Activated T-helper 1 cell treated with Interleukin-2 at 50 U/mL for 16 hours (primary cell): Measurements from ENCODE around the gene CNTNAP2.

Source experiments
- DNase-seq: peaks from one replicate; pipeline ENCODE4 v3.0.0-alpha.2; 2020; ENCODE audit warnings: low read depth

CNTNAP2 gene

DNA sequence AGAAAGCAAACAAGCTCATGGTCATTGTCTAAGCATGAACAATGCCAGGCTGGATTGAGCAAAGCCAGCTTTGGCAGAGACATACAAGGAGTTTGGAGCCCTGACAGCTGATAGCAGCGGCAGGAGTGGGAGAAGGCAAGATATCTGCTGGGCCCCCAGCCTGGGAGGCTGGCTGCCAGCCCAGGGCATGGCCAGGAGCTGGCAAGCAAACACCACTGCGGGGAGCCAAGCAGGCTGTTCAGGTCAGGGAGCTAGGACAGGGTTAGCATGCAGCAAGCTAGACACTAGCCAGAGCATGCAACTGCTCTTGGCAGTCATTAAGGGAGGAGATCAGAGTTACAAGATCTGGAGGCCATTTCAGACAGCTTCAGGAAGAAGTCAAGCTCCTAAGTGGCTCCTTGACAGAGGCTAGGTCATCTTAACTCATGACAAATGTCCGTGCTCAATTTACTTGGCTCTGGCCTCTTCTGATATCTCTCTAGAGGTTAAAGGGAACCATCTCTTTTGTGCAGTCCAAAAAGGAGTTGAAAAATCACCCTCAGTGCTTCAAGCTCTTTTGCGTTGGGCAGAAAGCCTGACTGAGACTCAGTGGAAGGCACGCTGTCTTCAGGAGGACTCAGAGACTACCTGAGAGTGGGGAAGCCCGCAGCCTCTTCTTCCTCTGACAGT is 2037.1 kb downstream of the CNTNAP2 start:
- DNase-seq: no peak

DNA sequence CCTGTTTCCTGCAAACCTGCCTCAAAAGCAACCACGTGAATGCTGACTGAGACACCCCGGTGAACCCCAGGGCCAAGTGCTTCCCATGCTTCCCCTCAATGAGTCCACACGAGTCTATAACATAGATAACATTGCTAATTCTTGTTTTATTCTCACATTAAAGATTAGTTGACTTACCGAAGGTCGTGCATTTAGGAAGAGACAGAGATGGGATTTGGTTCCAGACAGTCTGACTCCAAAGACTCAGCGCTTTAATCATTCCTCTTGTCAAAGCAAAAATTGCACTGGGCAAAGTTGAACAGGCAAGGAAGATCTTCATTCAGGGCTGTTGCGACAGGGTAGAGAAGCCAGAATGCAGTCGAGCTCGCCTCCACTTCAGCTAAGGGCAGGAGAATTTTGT is 2038.4 kb downstream of the CNTNAP2 start:
- no peak for DNase-seq

DNA sequence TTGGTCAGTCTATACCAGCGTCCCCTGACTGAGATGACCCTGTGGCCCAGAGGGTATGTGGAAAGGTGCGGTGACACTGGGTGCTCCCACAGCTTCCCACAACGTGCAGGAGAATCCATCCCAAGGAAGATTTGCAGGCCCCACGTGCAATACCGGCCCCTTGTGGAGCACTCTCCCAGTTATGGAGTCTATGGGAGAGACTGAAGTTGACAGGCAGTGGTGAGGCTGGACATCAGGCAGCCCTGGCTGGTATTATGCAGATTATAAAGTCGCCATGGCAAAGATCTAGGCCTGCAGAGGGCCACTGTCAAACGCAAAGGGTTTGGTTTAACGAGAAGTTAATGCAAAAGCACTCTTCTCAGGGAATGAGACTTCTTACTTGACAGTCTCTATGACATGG is 2039.2 kb downstream of the CNTNAP2 start:
- no peak for DNase-seq

DNA sequence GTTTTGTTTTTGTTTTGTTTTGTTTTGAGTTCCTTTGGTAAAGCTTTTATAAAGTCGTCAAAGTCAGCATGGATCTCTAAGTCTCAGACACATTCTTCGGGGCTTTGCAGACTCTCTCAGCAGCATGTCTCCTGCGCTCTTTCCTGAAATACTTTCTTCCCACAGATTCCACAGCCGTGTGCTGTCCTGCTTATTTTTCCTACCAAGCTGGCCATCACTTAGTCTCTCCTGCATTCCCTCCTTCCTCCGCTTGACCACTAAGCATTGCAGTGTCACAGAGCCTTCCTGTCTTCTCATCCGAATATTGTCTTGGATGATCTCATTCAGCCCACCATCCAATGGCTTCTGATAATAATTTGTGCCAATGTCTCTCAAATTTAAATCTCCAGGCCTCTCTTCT is 2039.6 kb downstream of the CNTNAP2 start:
- DNase-seq: no peak

DNA sequence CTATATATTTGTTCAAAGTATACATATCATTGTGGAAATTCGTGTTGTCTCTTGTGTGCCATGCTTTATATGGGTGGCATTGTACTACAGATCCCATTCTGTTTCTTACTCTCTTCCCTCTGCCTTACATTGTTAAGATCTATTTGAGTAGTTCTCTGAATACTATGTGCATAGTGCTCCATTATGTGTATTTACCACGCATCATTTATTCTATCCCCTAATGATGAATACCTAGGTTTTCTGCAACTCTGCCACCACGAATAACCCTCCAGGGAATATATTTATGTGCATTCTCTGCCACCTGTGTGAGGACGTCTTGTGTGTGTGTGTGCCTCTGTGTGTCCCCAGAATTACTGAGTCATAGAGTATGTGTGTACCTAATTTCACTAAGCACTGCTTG is 2042.7 kb downstream of the CNTNAP2 start:
- no peak for DNase-seq

DNA sequence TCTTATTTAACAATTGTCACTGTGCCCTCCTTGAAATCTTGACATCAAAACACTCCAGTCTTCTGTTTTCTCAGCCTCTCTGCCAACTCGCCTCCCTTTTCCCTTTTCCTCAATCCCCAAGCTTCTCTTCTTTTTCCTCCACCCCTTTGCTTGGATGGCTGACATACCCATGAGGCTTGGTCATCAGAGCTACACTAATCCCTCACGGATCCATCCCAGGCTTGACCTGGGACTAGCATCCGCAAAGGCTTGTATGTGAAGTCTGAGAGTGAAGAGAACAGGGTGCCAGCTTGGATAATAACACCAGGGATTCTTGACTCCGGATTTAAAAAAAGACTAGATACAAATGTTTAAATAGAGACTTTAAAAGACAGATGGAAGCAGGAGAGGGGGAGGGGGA is 2045.2 kb downstream of the CNTNAP2 start:
- DNase-seq: no peak

DNA sequence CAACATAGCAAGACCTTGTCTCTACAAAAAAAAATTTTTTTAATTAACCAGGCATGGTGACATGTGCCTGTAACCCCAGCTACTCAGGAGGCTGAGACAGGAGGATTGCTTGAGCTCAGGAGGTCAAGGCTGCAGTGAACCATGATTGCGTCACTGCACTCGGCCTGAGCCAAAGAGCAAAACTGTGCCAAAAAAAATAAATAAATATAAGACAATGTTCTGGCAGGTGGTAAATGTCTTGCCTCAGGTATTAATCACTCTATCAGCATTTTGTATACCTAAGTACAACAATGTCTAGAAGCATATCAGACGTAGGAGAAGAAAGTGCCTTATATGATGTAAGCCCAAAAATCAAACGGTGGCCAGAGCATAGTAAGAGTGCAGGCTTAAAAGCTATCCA is 2046.2 kb downstream of the CNTNAP2 start:
- no peak for DNase-seq

DNA sequence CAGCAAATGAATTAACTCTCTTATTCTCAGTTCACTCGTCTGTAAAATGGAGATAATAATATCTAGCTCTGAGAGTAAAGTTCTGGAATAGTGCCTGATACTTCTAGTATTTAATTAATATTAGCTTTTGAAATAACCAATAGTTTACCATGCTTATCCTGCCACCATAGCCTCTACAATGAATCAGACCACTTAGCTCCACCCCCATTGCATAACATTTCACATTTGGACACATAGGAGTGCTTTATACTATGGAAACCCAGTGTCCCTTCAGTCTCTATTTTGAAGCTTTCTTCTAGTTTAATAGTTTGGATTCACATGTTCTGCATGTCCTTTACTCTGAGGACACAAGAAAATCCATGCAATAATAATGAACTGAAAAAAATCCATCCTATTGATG is 2046.6 kb downstream of the CNTNAP2 start:
- no peak for DNase-seq

DNA sequence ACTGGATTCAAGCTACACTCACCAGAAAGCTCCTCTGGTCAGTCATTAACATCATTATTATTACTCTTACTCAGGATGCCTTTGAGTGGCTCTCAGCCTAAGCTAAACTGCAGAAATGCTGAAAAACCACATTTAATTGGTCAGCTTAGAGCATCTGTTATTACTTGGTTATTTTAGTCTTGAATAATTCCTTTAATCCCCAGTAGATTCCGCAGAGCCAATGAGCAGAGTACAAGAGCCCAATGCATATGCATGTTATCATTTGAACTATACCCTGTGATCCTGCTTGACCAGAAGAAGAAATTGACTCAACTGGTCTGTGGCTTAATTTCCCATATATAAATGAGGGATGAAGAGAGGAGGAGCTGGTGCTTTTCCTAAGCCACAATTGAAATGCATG is 2056.3 kb downstream of the CNTNAP2 start:
- DNase-seq: no peak

DNA sequence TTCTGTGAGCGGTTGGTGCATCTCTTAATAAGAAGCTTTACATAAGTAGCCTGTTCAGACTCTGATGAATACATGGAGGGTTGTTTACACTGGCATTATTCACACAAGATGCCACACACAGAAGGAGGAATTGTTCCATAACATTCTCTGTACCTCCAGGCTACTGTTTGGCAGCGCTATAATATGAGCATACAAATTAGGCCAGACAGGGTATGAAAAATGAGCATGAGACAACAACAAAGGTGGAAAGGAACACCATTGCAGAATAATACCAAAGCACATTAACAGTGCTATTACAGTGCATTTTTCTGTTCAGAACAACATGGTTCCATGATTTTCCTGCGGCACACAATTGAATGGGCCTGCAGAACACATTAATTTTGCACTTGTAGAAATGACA is 2056.8 kb downstream of the CNTNAP2 start:
- DNase-seq: no peak

DNA sequence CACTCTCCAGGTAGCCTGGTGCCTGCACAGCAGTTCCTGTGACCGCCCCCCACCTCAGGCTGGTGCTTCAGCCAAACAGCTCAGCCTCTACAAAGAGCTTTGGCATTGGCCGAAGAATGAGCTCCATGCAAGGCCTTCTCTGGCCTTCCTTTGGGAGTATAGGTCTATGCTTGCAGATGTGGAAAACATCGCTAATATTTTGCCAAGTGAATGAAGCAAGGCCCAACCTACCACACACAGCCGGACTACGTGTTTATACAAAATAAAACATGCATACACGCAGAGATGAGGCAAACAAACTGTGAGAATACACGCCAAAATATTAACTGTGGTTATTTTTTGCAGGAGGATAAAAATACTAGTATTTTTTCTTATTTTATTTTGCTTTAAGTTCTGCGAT is 2057.8 kb downstream of the CNTNAP2 start:
- no peak for DNase-seq

DNA sequence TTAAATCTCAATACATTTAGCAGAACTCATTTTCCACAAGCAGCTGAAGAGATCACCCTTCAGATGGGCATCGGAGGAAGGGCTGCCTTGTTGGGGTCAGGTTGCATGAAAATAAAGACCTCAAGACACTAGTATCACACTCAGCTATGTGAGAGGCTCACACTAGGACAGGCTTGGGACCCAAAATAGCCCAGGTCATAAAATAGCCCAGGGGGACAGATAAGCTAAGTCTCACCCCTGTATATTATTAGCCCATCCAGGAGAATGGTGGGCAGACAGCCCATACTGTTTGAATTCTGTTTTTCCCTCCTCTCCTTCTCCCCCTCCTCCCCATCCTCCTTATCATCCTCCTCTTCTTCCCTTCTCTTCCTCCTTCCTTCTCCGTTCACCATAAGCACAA is 2058.9 kb downstream of the CNTNAP2 start:
- DNase-seq: no peak

DNA sequence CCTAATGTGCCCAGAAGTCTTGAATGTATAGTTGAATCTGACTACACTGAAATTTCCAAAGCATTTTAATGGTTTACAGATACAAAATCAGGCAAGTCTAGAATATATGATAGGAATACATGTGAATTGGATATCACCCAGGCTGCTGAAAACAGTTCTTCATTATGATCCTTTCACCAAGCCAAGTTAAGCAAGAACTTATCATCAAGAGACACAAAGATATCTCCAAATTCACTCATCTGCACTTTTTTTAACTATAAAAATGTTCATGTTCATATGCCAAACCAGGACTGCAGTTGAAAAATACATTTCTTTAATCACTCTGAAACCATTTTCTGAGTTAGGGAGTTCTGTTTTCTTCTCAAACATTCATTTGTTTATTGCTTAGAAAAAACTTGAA is 2061.4 kb downstream of the CNTNAP2 start:
- DNase-seq: no peak

DNA sequence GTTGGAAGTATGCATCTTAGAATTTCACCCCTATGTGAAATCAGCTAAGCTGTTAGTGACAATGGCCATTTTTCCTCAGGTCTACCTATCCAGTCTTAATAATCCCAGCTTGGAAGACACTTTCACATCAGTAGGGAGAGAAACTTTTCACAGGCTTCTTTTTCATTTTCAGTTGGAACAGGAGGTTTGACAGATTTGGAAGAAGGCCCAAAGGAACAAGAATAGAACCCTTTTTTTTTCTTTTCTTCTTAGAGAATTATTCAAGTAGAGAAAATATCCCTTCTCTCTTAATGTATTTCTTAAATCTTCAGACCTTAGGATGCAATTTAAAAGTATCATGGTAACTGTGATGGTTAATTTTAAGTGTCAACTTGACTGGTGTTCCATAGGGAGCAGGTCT is 2063.5 kb downstream of the CNTNAP2 start:
- DNase-seq: no peak

DNA sequence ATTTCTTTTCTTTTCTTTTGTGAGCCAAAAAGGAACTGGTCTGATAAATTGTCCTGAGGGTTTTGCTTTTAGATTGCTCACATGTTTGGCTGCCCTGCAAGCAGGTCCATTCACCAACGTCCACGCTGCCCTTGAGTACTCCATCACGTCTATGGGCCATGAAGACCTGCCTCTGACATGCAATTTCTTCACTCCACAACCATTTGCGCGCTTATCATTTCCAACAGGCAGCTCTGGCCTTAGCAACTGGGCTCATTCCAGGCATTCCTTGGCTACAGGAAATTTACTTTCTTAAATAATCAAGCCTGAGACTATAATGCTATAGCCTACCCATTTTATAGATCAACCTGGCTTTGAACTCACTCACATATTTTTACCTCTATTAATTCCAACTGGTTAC is 2065.7 kb downstream of the CNTNAP2 start:
- DNase-seq: no peak

DNA sequence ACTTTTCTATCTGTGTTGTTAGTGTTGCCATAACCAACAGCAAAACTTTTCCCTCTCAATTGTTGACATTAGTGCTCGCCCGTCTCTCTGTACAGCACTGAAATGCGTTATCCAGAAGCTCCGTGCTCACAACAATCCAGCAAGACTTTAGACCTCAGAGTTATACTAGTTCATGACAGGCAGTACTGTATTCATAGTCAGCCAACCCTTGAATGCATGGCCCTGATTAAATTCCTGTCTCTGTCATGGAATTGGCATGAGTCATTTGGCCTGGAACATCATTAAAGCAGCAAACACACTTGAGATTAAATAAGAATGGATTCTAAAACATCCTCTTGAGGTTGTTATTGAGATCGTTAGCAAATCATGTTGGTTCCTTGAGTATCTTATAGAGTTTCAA is 2068.4 kb downstream of the CNTNAP2 start:
- DNase-seq: no peak

DNA sequence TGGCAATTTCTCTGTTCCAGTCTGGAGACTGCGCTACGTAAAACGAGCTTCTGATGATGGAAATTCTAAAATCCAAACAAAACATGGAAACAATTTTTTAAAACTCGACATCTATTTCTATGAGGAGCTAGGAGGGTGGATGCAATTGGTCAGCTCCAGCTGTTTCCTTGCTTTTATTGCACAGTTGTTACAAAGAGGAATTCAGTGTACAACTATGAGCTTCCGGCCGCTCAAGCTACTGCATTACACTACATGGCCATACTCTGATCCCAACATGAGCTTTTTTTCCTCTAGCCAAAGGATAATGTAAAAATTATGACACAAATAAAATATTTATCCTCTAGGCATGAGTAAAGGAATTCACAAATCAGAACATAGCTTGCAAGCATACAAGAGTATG is 2070.9 kb downstream of the CNTNAP2 start:
- no peak for DNase-seq

DNA sequence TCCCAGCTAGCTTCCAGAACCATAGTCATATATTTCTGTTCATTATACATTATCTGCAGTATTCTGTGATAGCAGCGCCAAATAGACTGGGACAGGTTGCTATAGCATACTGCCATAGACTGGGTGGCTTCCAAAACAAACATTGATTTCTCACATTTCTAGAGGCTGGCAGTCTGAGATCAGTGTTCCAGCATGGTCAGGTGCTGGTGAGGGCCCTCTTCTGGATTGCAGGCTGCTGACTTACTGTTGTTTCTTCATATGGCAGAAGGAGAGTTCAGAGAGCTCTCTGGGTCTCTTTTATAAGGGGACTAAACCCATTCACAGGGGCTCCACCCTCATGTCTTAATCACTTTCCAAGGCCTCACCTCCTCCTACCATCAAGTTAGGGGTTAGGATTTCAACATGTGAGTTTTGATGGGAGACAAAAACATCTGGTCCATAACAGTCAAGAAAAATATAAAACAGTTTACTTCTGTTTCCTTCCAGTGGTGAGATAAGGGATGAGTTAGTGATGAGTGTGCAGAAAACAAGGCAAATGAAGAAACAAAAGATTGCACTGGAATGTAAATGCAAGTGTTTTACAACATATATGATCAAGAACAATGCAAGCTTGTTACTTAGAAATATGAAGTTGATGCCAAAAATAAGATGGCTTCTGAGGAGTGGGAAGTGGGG is 2074.9 kb downstream of the CNTNAP2 start:
- no peak for DNase-seq

DNA sequence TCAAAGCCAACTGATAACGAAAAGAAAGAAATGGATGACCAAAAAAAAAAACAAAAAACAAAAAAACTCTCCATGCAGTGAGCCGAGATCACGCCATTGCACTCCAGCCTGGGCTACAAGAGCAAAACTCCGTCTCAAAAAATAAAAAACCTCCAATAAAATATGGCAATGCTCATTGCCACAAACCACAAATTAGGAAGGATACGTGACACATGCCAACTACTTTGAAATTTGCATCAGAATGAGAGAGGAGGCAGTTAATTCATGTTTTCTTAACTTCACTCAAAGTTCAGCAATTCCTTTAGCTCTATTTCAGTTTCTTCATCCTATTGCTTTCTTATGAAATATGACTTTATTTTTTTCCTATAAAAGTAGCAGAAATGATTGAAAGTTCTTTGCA is 2075.9 kb downstream of the CNTNAP2 start:
- DNase-seq: no peak

DNA sequence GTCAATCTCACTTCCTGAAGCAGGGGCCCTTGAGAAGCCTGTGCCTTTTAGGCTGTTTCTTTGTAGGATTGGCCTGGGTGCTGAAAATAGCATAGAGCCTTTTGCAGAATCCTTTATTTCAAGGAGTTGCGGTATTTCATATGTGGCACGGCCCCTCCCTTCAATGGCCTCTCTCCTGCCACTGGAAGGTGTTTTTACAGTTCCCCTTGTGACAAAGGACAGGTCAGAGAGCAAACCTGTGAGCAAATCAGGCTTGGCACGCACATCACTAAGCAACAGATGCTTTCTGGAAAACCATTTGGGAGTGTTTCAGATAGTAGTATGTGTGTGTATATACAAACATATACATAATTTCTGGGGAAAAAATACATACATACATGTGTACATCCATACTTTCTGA is 2085.4 kb downstream of the CNTNAP2 start:
- DNase-seq: no peak

DNA sequence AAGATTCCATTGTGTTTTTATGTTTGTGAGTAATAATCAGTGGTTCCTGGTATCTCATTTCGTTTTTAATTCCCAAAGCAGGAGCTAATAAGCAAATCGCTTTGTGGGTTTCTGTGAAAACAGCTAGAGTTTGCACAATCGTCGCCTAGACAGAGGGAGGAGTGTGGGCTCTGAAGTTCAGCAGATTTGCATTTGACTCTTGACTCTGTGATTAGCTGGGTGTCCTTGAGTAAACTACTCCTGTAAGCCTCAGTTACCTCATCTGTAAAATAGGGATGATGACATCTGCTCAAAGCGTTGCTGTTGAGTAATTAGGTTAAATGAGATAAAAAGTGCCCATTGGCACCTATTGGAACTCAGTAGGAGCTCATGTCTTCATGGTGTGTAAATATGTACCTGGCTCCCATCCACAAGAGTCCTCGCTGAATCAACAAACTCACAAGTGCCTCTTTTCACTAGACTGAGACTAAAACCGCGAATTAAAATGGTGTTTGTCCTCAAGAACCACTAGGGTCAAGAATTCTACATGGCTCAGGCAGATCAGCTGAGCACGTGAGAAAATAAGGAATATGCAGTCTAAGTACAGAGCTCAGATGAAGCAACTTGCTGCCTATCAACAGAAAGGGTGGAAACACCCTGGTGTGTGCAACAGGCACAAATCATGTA is 2088.2 kb downstream of the CNTNAP2 start:
- no peak for DNase-seq

DNA sequence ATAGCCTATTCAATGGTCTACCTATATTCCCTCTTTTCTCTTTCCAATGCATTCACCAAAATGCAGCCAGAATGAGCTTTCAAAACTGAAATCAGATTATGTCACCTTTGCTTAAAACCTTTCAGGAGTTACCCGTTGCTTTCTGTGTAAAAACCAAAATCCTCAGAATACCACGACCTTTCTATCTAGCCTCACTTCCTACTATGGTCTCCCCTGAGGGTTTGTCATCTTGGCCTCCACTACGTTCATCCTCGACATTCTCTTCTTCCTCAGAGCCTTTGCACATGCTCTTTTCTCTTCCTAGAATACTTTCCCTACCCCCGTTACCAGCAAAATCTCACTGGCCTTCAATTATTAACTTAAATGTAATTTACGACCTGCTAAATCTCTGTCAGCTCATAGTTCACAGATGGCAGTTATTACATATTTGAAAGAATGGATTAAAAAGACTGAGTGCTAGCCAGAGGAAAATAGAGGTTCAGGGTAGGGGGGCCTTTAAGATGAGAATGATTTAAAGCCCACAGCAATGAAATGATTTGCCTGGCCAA is 2093.1 kb downstream of the CNTNAP2 start:
- DNase-seq: no peak

DNA sequence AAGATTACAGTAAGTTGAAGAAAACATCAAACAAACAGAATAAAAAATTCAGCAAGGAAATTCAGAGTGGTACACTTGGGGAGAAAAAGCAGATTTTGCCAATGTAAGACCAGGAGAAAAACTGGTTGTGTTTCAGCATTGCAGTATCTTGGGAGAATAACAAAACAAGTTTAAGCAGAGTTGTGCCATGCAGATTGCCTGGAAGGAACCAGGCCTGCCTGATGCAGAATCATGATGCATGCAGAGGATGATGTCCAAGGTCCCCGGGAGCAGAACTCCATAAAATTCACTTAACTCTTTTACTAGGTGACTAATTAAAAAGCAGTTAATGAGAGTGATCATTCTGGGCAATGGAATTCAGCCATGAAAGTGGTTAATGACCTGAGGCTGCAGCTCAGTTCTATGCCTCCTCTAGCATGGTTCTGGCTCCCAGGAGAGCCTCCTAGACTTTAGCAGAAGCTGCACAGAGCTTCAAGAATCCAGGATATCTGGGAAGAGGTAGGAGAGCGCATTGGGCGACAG is 2094.3 kb downstream of the CNTNAP2 start:
- no peak for DNase-seq
